ENCODE data around the gene G0S2. TPM values are rescaled to one million over a fixed set of nuclear protein-coding genes. Genes with fewer than 3 reads are reported as not detected.
A peak's percentile ranks its signal among the peaks of the same experiment; 100 is the strongest.

The G0S2 gene
- total and polyA plus RNA-seq, 9 donors, result 41.5 to 392 (median 77.6) TPM

DNA sequence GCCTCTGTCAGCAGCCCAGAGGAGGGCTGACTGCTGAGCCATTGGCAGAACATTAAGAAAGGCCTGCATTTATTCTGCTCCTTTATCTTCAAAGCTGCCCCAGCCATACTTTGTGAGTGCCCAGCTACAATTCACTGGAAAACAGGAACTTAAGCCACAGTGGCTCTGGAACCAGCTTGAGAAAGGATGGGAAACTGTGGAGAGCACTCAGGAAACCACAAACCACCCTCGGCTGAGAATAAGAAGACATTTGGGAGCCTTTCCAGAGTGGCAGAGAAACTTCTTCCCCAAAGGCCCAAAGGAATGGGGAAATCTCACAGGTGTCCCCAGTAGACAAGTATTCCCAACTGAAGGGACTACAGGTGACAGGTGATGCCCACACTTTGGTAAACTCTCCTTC, 24.8 kb upstream of the G0S2 start:
- no peak for TF ChIP-seq EP300 (IDR thresholded peaks at IDR 0.05)
- no peak for TF ChIP-seq POLR2A (IDR thresholded peaks at IDR 0.05)
- TF ChIP-seq, protein P1, sequence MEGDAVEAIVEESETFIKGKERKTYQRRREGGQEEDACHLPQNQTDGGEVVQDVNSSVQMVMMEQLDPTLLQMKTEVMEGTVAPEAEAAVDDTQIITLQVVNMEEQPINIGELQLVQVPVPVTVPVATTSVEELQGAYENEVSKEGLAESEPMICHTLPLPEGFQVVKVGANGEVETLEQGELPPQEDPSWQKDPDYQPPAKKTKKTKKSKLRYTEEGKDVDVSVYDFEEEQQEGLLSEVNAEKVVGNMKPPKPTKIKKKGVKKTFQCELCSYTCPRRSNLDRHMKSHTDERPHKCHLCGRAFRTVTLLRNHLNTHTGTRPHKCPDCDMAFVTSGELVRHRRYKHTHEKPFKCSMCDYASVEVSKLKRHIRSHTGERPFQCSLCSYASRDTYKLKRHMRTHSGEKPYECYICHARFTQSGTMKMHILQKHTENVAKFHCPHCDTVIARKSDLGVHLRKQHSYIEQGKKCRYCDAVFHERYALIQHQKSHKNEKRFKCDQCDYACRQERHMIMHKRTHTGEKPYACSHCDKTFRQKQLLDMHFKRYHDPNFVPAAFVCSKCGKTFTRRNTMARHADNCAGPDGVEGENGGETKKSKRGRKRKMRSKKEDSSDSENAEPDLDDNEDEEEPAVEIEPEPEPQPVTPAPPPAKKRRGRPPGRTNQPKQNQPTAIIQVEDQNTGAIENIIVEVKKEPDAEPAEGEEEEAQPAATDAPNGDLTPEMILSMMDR (IDR thresholded peaks at IDR 0.05), result no peak
- DNase-seq, result no peak
- Histone ChIP-seq H3K9me3 (no peaks in the 10 kb centered on the region), H3K27ac (no peak overlapping the region), H3K4me3 (no peak overlapping the region), H3K27me3 (no peaks in the 10 kb centered on the region), H3K36me3 (no peaks in the 10 kb centered on the region), H3K4me1 (ENCODE audit: insufficient read depth) (peaks cover 30% of the 10 kb centered on the region)
- 76 to 84% (median 76%) methylated on average over 1 of the region's 1 CpG for WGBS, 3 donors
- intact Hi-C loops (cut with DNase I), result no loop called here

DNA sequence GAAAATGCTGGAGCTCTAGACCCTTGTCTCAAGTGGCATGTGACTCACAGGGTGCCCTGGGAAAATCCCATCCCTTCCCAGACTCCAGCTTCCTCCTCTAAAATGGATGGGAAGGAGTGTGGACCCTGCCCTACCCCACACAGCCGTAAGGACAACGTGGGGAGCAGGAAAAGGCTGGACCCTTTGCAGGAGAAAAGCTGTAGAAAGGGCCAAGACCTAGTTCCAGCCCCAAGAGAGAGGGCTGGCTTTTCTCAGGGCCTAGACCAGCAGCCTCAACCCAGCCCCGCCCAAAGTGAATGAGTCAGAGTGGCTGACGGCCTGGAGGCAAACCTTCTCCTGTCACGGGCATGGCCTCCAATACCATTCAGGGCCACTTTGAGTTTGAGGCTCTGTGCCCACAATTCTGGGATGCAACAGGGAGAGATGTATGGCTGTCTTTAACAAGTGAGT, 24.0 kb upstream of the G0S2 start:
- no peak overlapping the region for H3K27ac ChIP-seq
- peaks cover 25% of the 10 kb centered on the region for H3K4me1 ChIP-seq (ENCODE audit: insufficient read depth)
- H3K36me3 ChIP-seq, result no peaks in the 10 kb centered on the region
- no peaks in the 10 kb centered on the region for H3K27me3 ChIP-seq
- H3K9me3 ChIP-seq, result no peaks in the 10 kb centered on the region
- H3K4me3 ChIP-seq, result no peak overlapping the region
- no peak for DNase-seq
- WGBS, 3 donors, result 54 to 74% (median 60%) methylated on average over 5 of the region's 5 CpGs
- TF ChIP-seq EP300 (IDR thresholded peaks at IDR 0.05) (no peak), POLR2A (IDR thresholded peaks at IDR 0.05) (no peak)
- TF ChIP-seq, protein P1 (IDR thresholded peaks at IDR 0.05), result no peak
- intact Hi-C loops (cut with DNase I), result no loop called here

DNA sequence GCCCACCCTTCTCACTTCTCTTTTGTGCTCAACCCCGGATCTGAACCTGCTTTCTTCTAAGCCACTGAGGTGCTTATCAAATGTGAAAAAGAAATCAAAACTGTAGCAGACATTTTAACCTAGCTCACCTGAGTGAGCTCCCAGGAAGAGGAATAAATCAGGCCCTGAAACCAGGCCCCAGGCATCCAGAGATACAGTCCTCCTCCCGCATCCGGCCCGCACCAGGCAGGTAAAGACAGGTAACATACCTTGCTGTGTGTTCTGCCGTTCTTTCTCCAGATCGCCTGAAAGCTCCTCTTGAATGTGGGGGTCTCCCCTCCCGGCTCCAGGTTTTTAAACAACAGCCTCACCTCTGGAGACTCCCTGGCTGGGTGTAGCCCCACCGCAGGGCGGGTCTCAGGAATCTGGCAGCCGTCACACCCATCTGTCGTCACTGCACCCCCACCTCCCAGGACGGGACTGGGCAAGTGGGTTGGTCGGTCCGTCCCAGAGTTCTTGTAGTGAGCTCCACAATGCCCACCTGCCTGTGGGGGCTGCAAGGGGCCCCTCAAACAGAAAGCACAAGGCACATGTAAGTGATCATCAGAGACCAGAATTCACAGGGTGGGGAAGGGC, 23.0 kb upstream of the G0S2 start, which contains the start of gene LAMB3:
LAMB3 (minus strand) TSS at position 305 of the 615 bp plus-strand sequence. CDS start 1,481 bp downstream, outside the sequence.
- TF ChIP-seq EP300 (IDR thresholded peaks at IDR 0.05) (no peak), POLR2A (IDR thresholded peaks at IDR 0.05) (no peak)
- TF ChIP-seq, protein P1 (IDR thresholded peaks at IDR 0.05), result no peak
- DNase-seq, result no peak
- Histone ChIP-seq H3K36me3 (no peaks in the 10 kb centered on the region), H3K4me1 (ENCODE audit: insufficient read depth) (peaks cover 16% of the 10 kb centered on the region), H3K9me3 (no peaks in the 10 kb centered on the region), H3K27ac (no peak within 1 kb of the TSS), H3K27me3 (no peaks in the 10 kb centered on the region), H3K4me3 (no peak within 1 kb of the TSS)
- WGBS, 3 donors, result 86 to 91% (median 86%) methylated on average over 14 of the region's 14 CpGs
- intact Hi-C loops (cut with DNase I), result no loop called here

DNA sequence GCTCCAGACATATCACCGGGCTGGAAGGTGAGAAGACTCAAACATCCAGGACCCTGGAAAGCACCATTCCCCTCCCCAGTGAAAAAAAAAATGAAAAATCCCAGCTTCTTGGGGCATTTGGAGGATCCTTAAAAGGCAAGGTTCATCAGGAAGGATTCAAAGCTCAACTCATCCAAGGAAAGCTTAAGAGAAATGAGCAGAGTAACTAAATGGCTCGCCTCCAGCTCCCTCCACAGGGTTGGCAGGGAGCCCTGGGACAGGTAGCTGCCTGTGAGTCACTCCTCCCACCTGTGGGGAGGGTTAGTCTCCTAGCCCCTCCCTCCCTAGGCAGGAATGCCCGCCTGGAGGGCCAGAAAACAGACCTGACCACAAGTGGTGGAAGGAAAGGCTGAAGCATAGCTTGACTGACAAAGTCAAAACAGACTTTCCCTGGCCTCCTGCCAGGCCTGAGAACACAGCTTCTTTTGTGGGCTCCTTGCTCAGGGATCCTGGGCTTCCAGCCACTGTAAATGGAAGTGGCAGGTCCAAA, 22.3 kb upstream of the G0S2 start:
- H3K4me1 ChIP-seq (ENCODE audit: insufficient read depth), result peaks cover 13% of the 10 kb centered on the region
- H3K9me3 ChIP-seq, result no peaks in the 10 kb centered on the region
- H3K27ac ChIP-seq, result no peak overlapping the region
- intact Hi-C loops (cut with DNase I), result no loop called here
- no peak for TF ChIP-seq EP300 (IDR thresholded peaks at IDR 0.05)
- no peak for TF ChIP-seq POLR2A (IDR thresholded peaks at IDR 0.05)
- TF ChIP-seq, protein P1 (IDR thresholded peaks at IDR 0.05), result no peak
- H3K4me3 ChIP-seq, result no peak overlapping the region
- H3K27me3 ChIP-seq, result no peaks in the 10 kb centered on the region
- DNase-seq, result peak; percentile 49 to 78 (median 66)
- H3K36me3 ChIP-seq, result no peaks in the 10 kb centered on the region
- WGBS, 3 donors, result 56 to 70% (median 61%) methylated on average over 3 of the region's 3 CpGs

Measured in ovary (tissue), 9 donors.